Right lobe of liver (tissue), 6 donors: Measurements from ENCODE around the gene MYLK. TPM values are rescaled to one million over a fixed set of nuclear protein-coding genes. Genes with fewer than 3 reads are reported as not detected.

Experiments used
- ATAC-seq, 4 donors: fragments of 200-7000 bp; cut with Tn5 transposase; one replicate each; pipeline ENCODE4 v1.9.1; 2020; ENCODE audit warnings: mild to moderate bottlenecking in 4 of 4, moderate library complexity in 4 of 4
- DNase-seq, 3 donors: peaks; one replicate each; pipeline ENCODE4 v3.0.0-alpha.2; 2020
- H3K27ac ChIP-seq, 3 donors: fragments of 200-600 bp; one replicate each; pipeline ENCODE4 v1.8.0; 2022
- H3K27me3 ChIP-seq, 2 donors: fragments of 200-600 bp; one replicate each; pipeline ENCODE4 v1.8.0; 2022
- H3K36me3 ChIP-seq, 4 donors: fragments of 200-600 bp; sonication (generic) in 1 of 4; one replicate each; pipeline versions ENCODE4 v1.5.1 to v1.8.0; 2017 to 2022; ENCODE audit warnings: control low read depth in 1 of 4
- H3K4me1 ChIP-seq, 4 donors: fragments of 200-600 bp; sonication (generic) in 1 of 4; one replicate each; pipeline versions ENCODE4 v1.5.1 to v1.8.0; 2017 to 2022; ENCODE audit warnings: control low read depth in 1 of 4
- H3K4me3 ChIP-seq, 3 donors: fragments of 200-600 bp; one replicate each; pipeline ENCODE4 v1.8.0; 2022
- H3K9me3 ChIP-seq, 4 donors: fragments of 200-600 bp; sonication (generic) in 1 of 4; one replicate each; pipeline versions ENCODE4 v1.5.1 to v1.8.0; 2017 to 2022; ENCODE audit warnings: control low read depth in 1 of 4
- CTCF ChIP-seq, 4 donors: fragments of 200-600 bp in 3 of 4; fragments of 450-650 bp in 1 of 4; IDR thresholded peaks; one replicate each; pipeline versions ENCODE4 v1.5.1 to v1.8.0; 2016 to 2022; ENCODE audit warnings: antibody characterized with exemption in 4 of 4, mild to moderate bottlenecking in 2 of 4
- POLR2A ChIP-seq: fragments of 450-650 bp; IDR thresholded peaks from one replicate; pipeline ENCODE4 v1.6.1; 2017; ENCODE audit warnings: antibody characterized with exemption, mild to moderate bottlenecking
- WGBS: methylation state at CpG from one replicate; pipeline ENCODE4 v1.1.6; 2018; ENCODE audit warnings: low coverage, low lambda C conversion rate; ENCODE audit not compliant: insufficient coverage; ENCODE audit errors: missing lambda C conversion rate; 5-methylcytosine and 5-hydroxymethylcytosine counted together
- intact Hi-C, 2 donors: fragments of 100-400 bp; cut with DNase I; formaldehyde crosslinking; loops; one replicate each; pipeline versions ENCODE4 v1.11.2 to v1.14.1; 2022
- total RNA-seq, 6 experiments: library from RNA; depleted of rRNA in 2 of 6; stranded (reverse); fragments of >200 nt in 2 of 6; fragmentation: NEBNext Ultra II Directional in 3 of 6; extraction: Animal tissue kit (Norgen Biotek cat#: 25700) in 3 of 6; gene quantifications; one replicate each; pipeline versions ENCODE4 v1.1.0 to v1.2.4, GENCODE V29; 2016 to 2023
- donor health status: DM: no; HTN: yes; CAD: no.
- donor health status: DM: no; HTN: no; CAD: no.
- donor health status: DM: no; HTN: no; CAD: no.
- donor health status: DM: no; HTN: yes; CAD: no.
- donor health status: DM: no; HTN: yes; CAD: no.

MYLK gene
- total RNA-seq, 6 experiments from 2014 or later: 61.1 to 146 (median 97.8) TPM

GRCh38 chr3:123696808-123697207 is 187.3 kb downstream of the MYLK start:
- Histone ChIP-seq H3K4me3 (no peak overlapping the region), H3K9me3 (no peaks in the 10 kb centered on the region), H3K4me1 (peaks cover 0 to 8% (median 2%) of the 10 kb centered on the region in 4 donors), H3K36me3 (peaks cover 0 to 42% (median 21%) of the 10 kb centered on the region in 4 donors), H3K27me3 (no peaks in the 10 kb centered on the region), H3K27ac (no peak overlapping the region)
- 66% methylated on average over 4 of the region's 6 CpGs for WGBS
- DNase-seq: no peak
- intact Hi-C loops: no loop called here
- no peak for TF ChIP-seq CTCF (IDR thresholded peaks at IDR 0.05)
- ATAC-seq: no peak

GRCh38 chr3:123695731-123696640 is 188.1 kb downstream of the MYLK start:
- H3K4me3 ChIP-seq: no peak overlapping the region
- H3K36me3 ChIP-seq: peaks cover 0 to 51% (median 25%) of the 10 kb centered on the region in 4 donors
- intact Hi-C loops: no loop called here
- WGBS: 68% methylated on average over 7 of the region's 14 CpGs
- DNase-seq (no peak), ATAC-seq (peak; percentile 36 to 60 (median 46))
- no peaks in the 10 kb centered on the region for H3K27me3 ChIP-seq
- no peak for TF ChIP-seq CTCF (IDR thresholded peaks at IDR 0.05)
- TF ChIP-seq POLR2A: no peak
- no peaks in the 10 kb centered on the region for H3K9me3 ChIP-seq
- H3K27ac ChIP-seq: peak overlapping the region in 1 of 3 donors; percentile 8
- H3K4me1 ChIP-seq: no peaks in the 10 kb centered on the region

GRCh38 chr3:123695152-123695551 is 189.0 kb downstream of the MYLK start:
- WGBS: 53% methylated on average over 2 of the region's 2 CpGs
- no peak overlapping the region for H3K4me3 ChIP-seq

GRCh38 chr3:123694366-123695087 is 189.6 kb downstream of the MYLK start:
- TF ChIP-seq POLR2A (no peak), CTCF (IDR thresholded peaks at IDR 0.05) (no peak)
- Histone ChIP-seq H3K27ac (peak overlapping the region; percentile 16 to 65 (median 53)), H3K36me3 (peaks cover 0 to 50% (median 27%) of the 10 kb centered on the region in 4 donors), H3K4me3 (no peak overlapping the region), H3K9me3 (no peaks in the 10 kb centered on the region), H3K27me3 (no peaks in the 10 kb centered on the region), H3K4me1 (no peaks in the 10 kb centered on the region)
- WGBS: 75% methylated on average over 3 of the region's 6 CpGs
- ATAC-seq (peak in 3 of 4 donors; percentile 16 to 19 (median 18)), DNase-seq (no peak)
- intact Hi-C loops: no loop called here

More at GRCh38 chr3:123695152-123695551, 189.0 kb downstream of the MYLK start:
- ATAC-seq (peak in 1 of 4 donors; percentile 5), DNase-seq (no peak)
- no peaks in the 10 kb centered on the region for H3K27me3 ChIP-seq
- TF ChIP-seq POLR2A (no peak), CTCF (IDR thresholded peaks at IDR 0.05) (no peak)
- H3K36me3 ChIP-seq: peaks cover 0 to 49% (median 27%) of the 10 kb centered on the region in 4 donors
- no peaks in the 10 kb centered on the region for H3K9me3 ChIP-seq
- H3K27ac ChIP-seq: peak overlapping the region; percentile 16 to 65 (median 53)
- no peaks in the 10 kb centered on the region for H3K4me1 ChIP-seq
- intact Hi-C loops: no loop called here
